OCI-LY3 (cell line): ENCODE results near the gene ATPAF2.

ENCODE experiments used
- H2AFZ ChIP-seq: fragments of 200-600, 300-600 bp; shearing (Covaris generic); 2 replicates; pipeline ENCODE4 v1.6.0; 2014; ENCODE audit warnings: antibody characterized with exemption, low read depth, low read length
- H3K27ac ChIP-seq: fragments of 200-600, 300-600 bp; sonication (generic); 2 replicates; pipeline ENCODE4 v1.5.1; 2014; ENCODE audit warnings: mild to moderate bottlenecking, low read length, moderate library complexity, mixed read lengths
- H3K27me3 ChIP-seq: fragments of 200-600, 300-600 bp; sonication (generic); 2 replicates; pipeline ENCODE4 v1.6.1; 2014; ENCODE audit warnings: low read depth, low read length, mixed read lengths
- H3K36me3 ChIP-seq: fragments of 200-600, 300-600 bp; sonication (generic); replicated peaks from 2 replicates; pipeline ENCODE3; 2014; ENCODE audit warnings: low read depth, low read length, mixed read lengths
- H3K4me1 ChIP-seq: fragments of 300-600, 200-600 bp; sonication (generic); 2 replicates; pipeline ENCODE4 v1.6.1; 2014; ENCODE audit warnings: low read length, mixed read lengths
- H3K4me2 ChIP-seq: fragments of 200-600, 300-600 bp; sonication (generic); 2 replicates; pipeline ENCODE4 v1.6.1; 2014; ENCODE audit warnings: low read length, mixed read lengths
- H3K4me3 ChIP-seq: fragments of 300-600, 200-600 bp; sonication (generic); 2 replicates; pipeline ENCODE4 v1.5.1; 2014; ENCODE audit warnings: antibody characterized with exemption, mild to moderate bottlenecking, low read length, moderate library complexity
- H3K79me2 ChIP-seq: fragments of 300-600, 200-600 bp; shearing (Covaris generic); 2 replicates; pipeline ENCODE4 v1.6.1; 2014; ENCODE audit warnings: mild to moderate bottlenecking, low read length, mixed read lengths
- H3K9ac ChIP-seq: fragments of 300-600, 200-600 bp; shearing (Covaris generic); 2 replicates; pipeline ENCODE4 v1.6.0; 2014; ENCODE audit warnings: mild to moderate bottlenecking, low read length, moderate library complexity
- H3K9me3 ChIP-seq: fragments of 200-600, 300-600 bp; shearing (Covaris generic); 2 replicates; pipeline ENCODE4 v1.6.1; 2014; ENCODE audit warnings: low read length, mixed read lengths; ENCODE audit not compliant: insufficient read depth
- H4K20me1 ChIP-seq: fragments of 200-600, 300-600 bp; sonication (generic); 2 replicates; pipeline ENCODE4 v1.6.1; 2016; ENCODE audit warnings: low read length, mixed read lengths; ENCODE audit not compliant: insufficient read depth
- CTCF ChIP-seq: fragments of 200-600, 300-600 bp; sonication (generic); IDR thresholded peaks from 2 replicates; pipeline ENCODE4 v1.5.1; 2014; ENCODE audit warnings: antibody characterized with exemption, low read length, low read depth
- EZH2phosphoT487 ChIP-seq: fragments of 200-600 bp; shearing (Covaris generic); IDR thresholded peaks from 2 replicates; pipeline ENCODE4 v1.6.1; 2018; ENCODE audit warnings: antibody characterized with exemption, mixed run types, low read depth

The ATPAF2 gene

GRCh38 chr17:18069101-18069500 lies 30.1 kb upstream of the ATPAF2 start:
- Histone ChIP-seq H4K20me1 (no peaks in the 10 kb centered on the region), H3K9ac (no peak overlapping the region), H3K4me3 (no peak overlapping the region), H3K4me2 (no peak overlapping the region), H3K36me3 (no peaks in the 10 kb centered on the region), H3K9me3 (no peaks in the 10 kb centered on the region), H3K4me1 (no peaks in the 10 kb centered on the region), H3K27me3 (no peaks in the 10 kb centered on the region), H3K27ac (no peak overlapping the region), H2AFZ (no peak overlapping the region), H3K79me2 (no peaks in the 10 kb centered on the region)
- no peak for TF ChIP-seq EZH2phosphoT487
- TF ChIP-seq CTCF: no peak

GRCh38 chr17:18066866-18067265 lies 27.9 kb upstream of the ATPAF2 start:
- Histone ChIP-seq H2AFZ (no peak overlapping the region), H3K9ac (no peak overlapping the region), H3K27ac (no peak overlapping the region), H3K79me2 (no peaks in the 10 kb centered on the region), H3K27me3 (no peaks in the 10 kb centered on the region), H3K4me3 (no peak overlapping the region), H3K9me3 (no peaks in the 10 kb centered on the region), H3K4me1 (no peaks in the 10 kb centered on the region), H4K20me1 (no peaks in the 10 kb centered on the region), H3K4me2 (no peak overlapping the region), H3K36me3 (no peaks in the 10 kb centered on the region)
- TF ChIP-seq CTCF (no peak), EZH2phosphoT487 (no peak)

GRCh38 chr17:18065546-18065945 lies 26.6 kb upstream of the ATPAF2 start:
- Histone ChIP-seq H4K20me1 (no peaks in the 10 kb centered on the region), H2AFZ (no peak overlapping the region), H3K9ac (no peak overlapping the region), H3K9me3 (no peaks in the 10 kb centered on the region), H3K4me2 (no peak overlapping the region), H3K4me3 (no peak overlapping the region), H3K36me3 (no peaks in the 10 kb centered on the region), H3K4me1 (no peaks in the 10 kb centered on the region), H3K27ac (no peak overlapping the region), H3K27me3 (no peaks in the 10 kb centered on the region), H3K79me2 (no peaks in the 10 kb centered on the region)
- no peak for TF ChIP-seq EZH2phosphoT487
- no peak for TF ChIP-seq CTCF

GRCh38 chr17:18064053-18064452 lies 25.1 kb upstream of the ATPAF2 start:
- H3K79me2 ChIP-seq: no peaks in the 10 kb centered on the region
- no peak overlapping the region for H3K4me3 ChIP-seq
- no peaks in the 10 kb centered on the region for H3K27me3 ChIP-seq
- no peaks in the 10 kb centered on the region for H3K4me1 ChIP-seq
- no peak overlapping the region for H2AFZ ChIP-seq
- no peaks in the 10 kb centered on the region for H4K20me1 ChIP-seq
- H3K9me3 ChIP-seq: no peaks in the 10 kb centered on the region
- H3K4me2 ChIP-seq: no peak overlapping the region
- no peak for TF ChIP-seq CTCF
- TF ChIP-seq EZH2phosphoT487: no peak
- no peaks in the 10 kb centered on the region for H3K36me3 ChIP-seq
- no peak overlapping the region for H3K27ac ChIP-seq
- H3K9ac ChIP-seq: no peak overlapping the region
